NCI-H2029 (cell line): ENCODE results near the gene LCLAT1.
"Not testable (repeated sequence)": the region's sequence is repeated elsewhere in the genome, so short reads cannot be mapped to it uniquely, and the experiment has no call there.

ENCODE experiments used
- DNase-seq: peaks from one replicate; lab custom pipeline; 2025; lab: John Stamatoyannopoulos, UW

LCLAT1 gene

DNA sequence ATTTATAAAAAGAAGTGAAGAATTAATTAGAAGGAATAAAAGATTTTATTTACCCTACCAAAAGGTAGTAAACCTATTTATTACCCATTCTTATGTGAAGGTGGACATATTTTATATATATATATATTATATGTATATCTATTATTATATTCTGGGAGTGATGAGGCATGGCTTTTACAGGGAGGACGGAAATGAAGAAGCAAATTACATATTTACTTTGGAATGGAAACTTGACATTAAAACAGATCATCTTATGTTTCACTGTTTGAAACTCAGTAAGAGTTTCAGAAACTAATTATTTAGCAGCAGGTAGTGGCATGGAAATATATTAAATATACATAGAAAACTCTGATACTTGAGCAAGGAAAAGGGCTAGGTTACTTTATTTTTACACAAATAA lies 143.4 kb downstream of the LCLAT1 start:
- DNase-seq, result no peak

DNA sequence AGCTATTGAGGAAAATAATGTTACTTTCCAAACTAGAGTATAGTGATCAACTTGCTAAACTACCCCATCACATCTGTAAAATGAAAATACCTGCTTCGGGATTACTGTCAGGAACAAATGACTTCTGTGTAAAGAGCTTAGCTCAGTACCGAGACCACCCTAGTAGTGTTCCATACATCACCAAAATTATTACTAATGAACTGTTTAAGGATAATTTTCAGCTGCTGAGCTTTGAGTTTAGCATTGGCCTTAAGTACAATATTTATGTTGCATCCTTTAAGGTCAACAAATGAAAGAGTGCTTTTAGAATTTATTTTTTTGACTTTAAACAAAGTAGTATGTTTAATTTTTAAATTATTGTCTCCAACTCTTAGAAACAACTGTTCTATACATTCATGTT lies 144.1 kb downstream of the LCLAT1 start:
- DNase-seq, result no peak

DNA sequence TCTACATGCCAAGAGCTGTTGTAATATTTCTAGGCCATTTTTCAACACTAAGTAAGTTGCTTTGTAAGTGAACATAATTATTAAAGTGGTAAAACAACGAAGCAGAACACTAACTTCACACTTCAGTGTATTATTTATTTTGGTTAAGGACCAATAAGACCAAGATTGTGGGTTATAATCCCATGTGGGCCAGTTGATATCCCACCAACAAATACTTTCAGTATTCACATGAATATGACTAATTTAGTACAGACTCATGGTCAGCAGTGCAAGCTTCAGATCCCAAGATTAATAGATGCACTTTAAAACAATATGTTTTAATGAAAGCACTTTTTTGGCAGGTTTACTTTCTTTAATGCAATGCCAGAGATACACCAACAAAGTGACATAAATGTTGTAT lies 154.3 kb downstream of the LCLAT1 start:
- no peak for DNase-seq

GRCh38 chr2:30605197-30605596 lies 158.2 kb downstream of the LCLAT1 start:
- DNase-seq, result no peak

DNA sequence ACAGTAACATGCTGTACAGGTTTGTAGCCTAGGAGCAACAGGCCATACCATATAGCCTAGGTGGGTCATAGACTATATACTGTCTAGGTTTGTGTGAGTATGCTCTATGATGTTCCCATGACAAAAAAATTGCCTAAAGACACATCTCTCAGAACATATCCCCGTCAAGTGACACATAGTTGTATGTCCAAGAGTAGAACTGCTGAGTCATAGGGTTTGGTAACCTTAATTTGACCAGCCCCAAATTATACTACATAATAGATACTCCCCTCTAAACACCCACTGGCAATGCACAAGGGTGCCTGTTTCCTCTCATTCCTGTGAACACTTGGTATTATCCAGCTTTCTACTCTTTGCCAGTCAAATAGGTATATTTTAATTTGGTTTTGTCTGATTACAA lies 161.6 kb downstream of the LCLAT1 start:
- no peak for DNase-seq

GRCh38 chr2:30611583-30611982 lies 164.5 kb downstream of the LCLAT1 start:
- DNase-seq, result peak; percentile 24

- DNase-seq, result no peak
Observed at GRCh38 chr2:30612371-30612770, 165.3 kb downstream of the LCLAT1 start.

GRCh38 chr2:30613001-30613400 lies 166.0 kb downstream of the LCLAT1 start:
- no peak for DNase-seq

DNA sequence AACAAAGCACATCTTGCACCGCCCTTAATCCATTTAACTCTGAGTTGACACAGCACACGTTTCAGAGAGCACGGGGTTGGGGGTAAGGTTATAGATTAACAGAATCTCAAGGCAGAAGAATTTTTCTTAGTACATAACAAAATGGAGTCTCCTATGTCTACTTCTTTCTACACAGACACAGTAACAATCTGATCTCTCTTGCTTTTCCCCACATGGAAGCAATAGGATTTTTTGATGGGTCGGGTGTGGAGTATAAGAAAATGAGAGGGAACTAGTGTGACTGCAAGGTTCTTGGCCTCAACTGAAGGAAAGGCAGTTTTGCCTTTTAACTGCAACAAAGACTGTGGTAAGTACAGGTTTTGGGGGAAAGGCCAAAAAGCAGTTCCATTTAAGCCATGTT lies 167.2 kb downstream of the LCLAT1 start:
- DNase-seq, result not testable (repeated sequence)

DNA sequence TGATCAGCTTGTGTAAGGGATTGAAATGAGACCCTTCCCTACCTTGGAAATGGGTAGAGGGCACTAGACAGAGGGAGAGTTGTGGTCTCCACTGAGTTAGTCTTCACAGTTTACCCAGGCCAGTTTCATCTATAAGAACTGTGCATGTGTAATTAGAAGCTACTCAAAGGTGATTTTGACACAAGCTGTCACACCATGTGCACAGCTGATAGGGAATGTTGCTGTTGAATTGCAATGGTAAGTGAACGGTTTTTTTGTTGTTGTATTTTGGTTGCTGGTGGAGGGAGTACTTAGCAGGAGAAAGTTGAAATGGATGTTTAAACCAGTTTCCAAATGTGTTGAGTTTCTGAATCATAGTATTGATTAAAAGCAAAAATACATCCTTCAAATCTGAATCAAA lies 168.9 kb downstream of the LCLAT1 start:
- DNase-seq, result no peak

GRCh38 chr2:30620102-30620501 lies 173.1 kb downstream of the LCLAT1 start:
- DNase-seq, result no peak

- no peak for DNase-seq
Observed at GRCh38 chr2:30621836-30622235, 174.8 kb downstream of the LCLAT1 start.

DNA sequence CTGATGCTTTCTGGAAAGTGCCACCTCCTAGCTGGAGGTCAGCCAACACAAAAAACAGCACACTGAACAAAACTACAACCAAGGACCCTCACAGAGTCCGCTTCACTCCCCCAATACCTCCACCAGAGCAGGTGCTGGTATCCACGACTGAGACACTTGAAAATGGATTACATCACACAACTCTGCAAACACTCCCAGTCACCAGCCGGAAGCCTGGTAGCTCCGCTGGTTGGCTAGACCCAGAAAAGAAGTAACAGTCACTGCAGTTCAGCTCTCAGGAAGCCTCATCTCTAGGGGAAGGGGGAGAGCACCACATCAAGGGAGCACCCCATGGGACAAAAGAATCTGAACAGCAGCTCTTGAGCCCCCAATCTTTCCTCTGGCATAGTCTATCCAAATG lies 175.4 kb downstream of the LCLAT1 start:
- peak; percentile 75 for DNase-seq

DNA sequence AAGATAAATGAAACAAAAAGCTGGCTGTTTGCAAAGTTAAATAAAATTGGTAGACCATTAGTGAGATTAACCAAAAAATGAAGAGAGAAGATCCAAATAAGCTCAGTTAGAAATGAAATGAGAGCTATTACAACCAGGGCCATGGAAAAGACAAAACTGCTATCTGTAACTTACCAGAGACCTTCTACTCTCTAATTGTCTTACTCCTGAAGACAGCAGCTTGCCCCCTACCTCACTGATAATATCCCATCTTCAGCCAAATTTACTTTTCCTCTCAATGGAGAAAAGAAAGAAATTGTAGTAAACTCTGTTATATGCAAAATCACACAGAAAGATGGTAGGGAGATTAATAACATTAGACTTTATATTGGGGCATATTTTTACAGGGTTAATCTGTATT lies 178.2 kb downstream of the LCLAT1 start:
- DNase-seq, result no peak

- no peak for DNase-seq
Observed at GRCh38 chr2:30625701-30626100, 178.7 kb downstream of the LCLAT1 start.

DNA sequence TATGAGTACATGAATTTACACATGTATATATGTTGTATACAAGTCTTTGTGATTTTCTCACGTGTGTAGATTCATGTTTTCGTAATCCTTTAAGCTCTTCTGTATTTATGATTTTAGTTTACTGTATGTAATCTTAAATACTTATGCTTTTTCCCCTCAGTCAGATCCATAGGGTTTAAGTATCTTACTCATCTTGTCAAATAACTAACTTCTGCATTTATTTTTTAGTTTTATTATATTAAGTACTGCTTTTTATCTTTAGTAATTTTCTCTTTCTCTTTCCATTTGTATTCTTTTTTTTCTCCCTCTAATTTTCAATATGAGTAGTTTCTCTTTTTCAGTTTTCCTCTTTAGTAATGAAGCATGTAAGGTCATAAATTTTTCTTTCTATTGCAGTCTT lies 179.4 kb downstream of the LCLAT1 start:
- DNase-seq, result no peak

DNA sequence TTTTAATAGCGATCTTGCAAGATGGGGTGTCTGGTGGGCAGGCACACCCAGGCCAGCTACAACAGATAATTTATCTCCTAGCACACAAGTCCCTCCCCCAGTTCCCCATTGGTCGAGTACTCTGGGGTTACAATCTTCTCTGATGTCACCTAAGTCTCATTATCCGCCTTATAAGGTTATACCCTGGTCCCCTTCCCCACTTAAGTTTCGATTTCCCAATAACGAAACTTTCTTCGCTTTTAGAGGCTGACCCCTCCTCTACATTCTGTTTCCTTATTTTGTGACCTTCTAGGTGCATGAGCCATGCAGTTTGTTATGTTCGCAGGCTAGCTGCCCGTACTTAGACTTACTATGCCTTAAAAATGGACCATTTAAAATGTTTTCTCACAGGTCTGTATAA lies 180.1 kb downstream of the LCLAT1 start:
- DNase-seq, result no peak

- DNase-seq, result no peak
Observed at GRCh38 chr2:30628341-30628740, 181.3 kb downstream of the LCLAT1 start.

GRCh38 chr2:30629866-30630265 lies 182.8 kb downstream of the LCLAT1 start:
- DNase-seq, result no peak

- no peak for DNase-seq
Observed at GRCh38 chr2:30631051-30631671, 184.1 kb downstream of the LCLAT1 start.

GRCh38 chr2:30633039-30633438 lies 186.0 kb downstream of the LCLAT1 start:
- no peak for DNase-seq

- no peak for DNase-seq
Observed at GRCh38 chr2:30636311-30636710, 189.3 kb downstream of the LCLAT1 start.

DNA sequence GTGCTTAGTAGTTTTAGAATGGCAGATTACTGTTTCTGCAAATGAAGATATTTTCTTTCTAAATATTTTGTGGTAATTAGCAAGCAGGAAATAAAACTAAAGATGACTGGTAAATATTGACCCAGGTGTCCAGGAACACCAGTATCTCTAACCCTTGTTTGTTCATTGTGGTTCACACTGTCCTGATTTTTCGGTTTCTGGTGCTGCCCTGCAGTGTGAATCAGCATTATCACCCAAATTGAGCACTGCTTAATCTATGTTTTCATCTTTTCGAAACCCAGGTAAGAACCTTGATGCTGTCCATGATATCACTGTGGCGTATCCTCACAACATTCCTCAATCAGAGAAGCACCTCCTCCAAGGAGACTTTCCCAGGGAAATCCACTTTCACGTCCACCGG lies 192.8 kb downstream of the LCLAT1 start:
- no peak for DNase-seq

- no peak for DNase-seq
Observed at GRCh38 chr2:30641765-30642345, 194.8 kb downstream of the LCLAT1 start.
